ENCODE results near the gene MAP3K19.
"Not testable (repeated sequence)": the region's sequence is repeated elsewhere in the genome, so short reads cannot be mapped to it uniquely, and the experiment has no call there.

MAP3K19 gene

GRCh38 chr2:135093193-135093592 is 45.9 kb upstream of the MAP3K19 start:
- no peak for DNase-seq
- no peaks in the 10 kb centered on the region for H3K27me3 ChIP-seq (replicated peaks)
- no peak overlapping the region for H3K27ac ChIP-seq
- no peak overlapping the region for H3K4me3 ChIP-seq (ENCODE audit: low read depth, low read length)
- H3K36me3 ChIP-seq (replicated peaks) = peaks cover 9% of the 10 kb centered on the region
- in situ Hi-C loops (cut with HindIII; ENCODE audit: low pct_ligation_motif_present, low sequenced_read_pairs) = no loop called here
- TF ChIP-seq CTCF (IDR thresholded peaks at IDR 0.05; ENCODE audit: low read depth, low read length, missing control alignments) = no peak

DNA sequence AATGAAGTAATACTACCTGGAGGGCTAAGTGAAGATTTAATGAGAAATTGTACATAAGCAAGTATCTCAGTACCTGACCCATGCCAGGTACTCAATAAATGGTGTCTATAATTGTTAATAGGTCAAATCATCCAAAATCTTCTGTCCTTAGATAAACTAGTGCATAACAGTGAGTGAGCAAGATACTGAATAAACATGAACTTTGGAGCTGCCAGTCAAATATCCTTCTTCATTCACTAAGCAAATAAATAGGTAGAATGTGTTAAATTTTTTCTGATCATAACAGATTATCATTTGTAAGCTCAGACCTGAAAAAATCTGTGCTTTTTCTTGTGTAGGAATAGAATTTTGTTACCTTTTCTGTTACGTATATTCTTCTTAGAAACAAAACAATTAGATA is 44.4 kb upstream of the MAP3K19 start:
- H3K36me3 ChIP-seq (replicated peaks) = peaks cover 9% of the 10 kb centered on the region
- no peaks in the 10 kb centered on the region for H3K27me3 ChIP-seq (replicated peaks)
- in situ Hi-C loops (cut with HindIII; ENCODE audit: low pct_ligation_motif_present, low sequenced_read_pairs) = no loop called here
- no peak overlapping the region for H3K4me3 ChIP-seq (ENCODE audit: low read depth, low read length)
- TF ChIP-seq CTCF (IDR thresholded peaks at IDR 0.05; ENCODE audit: low read depth, low read length, missing control alignments) = no peak
- H3K27ac ChIP-seq = no peak overlapping the region
- no peak for DNase-seq

- H3K36me3 ChIP-seq (replicated peaks); in situ Hi-C loops (cut with HindIII; ENCODE audit: low pct_ligation_motif_present, low sequenced_read_pairs); H3K27me3 ChIP-seq (replicated peaks); DNase-seq; H3K4me3 ChIP-seq (ENCODE audit: low read depth, low read length); H3K27ac ChIP-seq: not testable (repeated sequence)
These were observed 42.4 kb upstream of the MAP3K19 start for GRCh38 chr2:135089597-135089996.

DNA sequence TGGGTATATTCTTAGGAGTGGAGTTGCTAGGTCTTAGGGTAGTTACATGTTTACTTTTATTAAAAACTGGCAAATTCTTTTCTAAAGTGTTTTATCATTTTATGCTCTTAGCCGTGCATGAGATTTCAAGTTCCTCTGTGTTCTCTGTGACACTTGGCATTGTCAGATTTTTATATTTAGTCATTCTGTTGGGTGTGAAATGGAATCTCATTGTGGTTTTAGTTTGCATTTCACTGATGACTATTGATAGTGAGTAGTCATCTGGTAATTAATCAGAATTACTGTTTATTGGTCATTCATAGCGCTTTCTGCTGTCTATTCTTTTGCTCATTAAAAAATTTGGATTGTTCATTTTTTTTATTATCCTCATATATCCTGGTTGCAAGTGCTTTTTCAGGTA is 39.0 kb upstream of the MAP3K19 start:
- no peak for DNase-seq
- no peaks in the 10 kb centered on the region for H3K27me3 ChIP-seq (replicated peaks)
- no peak overlapping the region for H3K4me3 ChIP-seq (ENCODE audit: low read depth, low read length)
- in situ Hi-C loops (cut with HindIII; ENCODE audit: low pct_ligation_motif_present, low sequenced_read_pairs) = no loop called here
- TF ChIP-seq CTCF (IDR thresholded peaks at IDR 0.05; ENCODE audit: low read depth, low read length, missing control alignments) = no peak
- peaks cover 3% of the 10 kb centered on the region for H3K36me3 ChIP-seq (replicated peaks)
- H3K27ac ChIP-seq = no peak overlapping the region

- no peak for DNase-seq
- no peak overlapping the region for H3K27ac ChIP-seq
- no peaks in the 10 kb centered on the region for H3K27me3 ChIP-seq (replicated peaks)
- no peak overlapping the region for H3K4me3 ChIP-seq (ENCODE audit: low read depth, low read length)
- peaks cover 3% of the 10 kb centered on the region for H3K36me3 ChIP-seq (replicated peaks)
- TF ChIP-seq CTCF (IDR thresholded peaks at IDR 0.05; ENCODE audit: low read depth, low read length, missing control alignments) = no peak
- in situ Hi-C loops (cut with HindIII; ENCODE audit: low pct_ligation_motif_present, low sequenced_read_pairs) = no loop called here
These were observed 31.2 kb upstream of the MAP3K19 start for GRCh38 chr2:135078417-135078816.

DNA sequence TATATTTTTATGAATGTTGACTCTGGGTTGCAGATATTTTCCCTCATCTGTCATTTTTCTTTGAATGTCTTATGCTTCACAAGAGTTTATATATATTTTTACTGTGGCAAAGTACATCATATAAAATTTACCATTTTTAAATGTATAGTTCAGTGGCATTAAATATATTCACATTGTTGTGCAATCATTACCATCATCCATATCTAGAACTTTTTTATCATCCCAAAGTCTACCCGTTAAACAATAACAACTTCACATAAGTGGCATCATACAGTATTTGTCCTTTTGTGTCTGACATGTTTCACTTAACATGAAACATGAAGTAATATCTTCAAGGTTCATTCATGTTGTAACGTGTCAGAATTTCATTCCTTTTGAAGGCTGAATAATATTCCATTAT is 29.3 kb upstream of the MAP3K19 start:
- no peak for DNase-seq
- no peak for TF ChIP-seq CTCF (IDR thresholded peaks at IDR 0.05; ENCODE audit: low read depth, low read length, missing control alignments)
- Histone ChIP-seq H3K4me3 (ENCODE audit: low read depth, low read length) (no peak overlapping the region), H3K27ac (no peak overlapping the region), H3K27me3 (replicated peaks) (no peaks in the 10 kb centered on the region), H3K36me3 (replicated peaks) (no peaks in the 10 kb centered on the region)
- in situ Hi-C loops (cut with HindIII; ENCODE audit: low pct_ligation_motif_present, low sequenced_read_pairs) = no loop called here

Measured in brain microvascular endothelial cell (primary cell).